MM.1S (cell line): ENCODE results near the gene DPYSL5.

Source experiments
- CTCF ChIP-seq: fragments of 300-600 bp; sonication (generic); IDR thresholded peaks from 2 replicates; pipeline ENCODE4 v1.5.1; 2016; ENCODE audit warnings: antibody characterized with exemption, low read length, mixed read lengths
- EZH2 ChIP-seq: fragments of 300-600 bp; sonication (generic); optimal IDR thresholded peaks from 2 replicates; pipeline ENCODE3; 2017; ENCODE audit warnings: low read depth, mild to moderate bottlenecking, antibody characterized with exemption, low read length, mixed read lengths
- EZH2phosphoT487 ChIP-seq: fragments of 300-600 bp; sonication (generic); IDR thresholded peaks from 2 replicates; pipeline ENCODE4 v1.6.1; 2018; ENCODE audit warnings: antibody characterized with exemption, low read length

- TF ChIP-seq CTCF: no peak
- no peak for TF ChIP-seq EZH2
- no peak for TF ChIP-seq EZH2phosphoT487
Measured at GRCh38 chr2:26843041-26843440, 4.9 kb upstream of the DPYSL5 start.
